Esophagus squamous epithelium (tissue), 4 donors: Measurements from ENCODE around the gene PLA2G4F.

Source experiments
- CTCF ChIP-seq, 6 experiments: fragments of 450-650 bp in 4 of 6; fragments of 200-600 bp in 2 of 6; sonication (generic) in 2 of 6; IDR thresholded peaks; one replicate each; pipeline ENCODE4 v1.5.1; 2016 to 2019; ENCODE audit warnings: antibody characterized with exemption in 6 of 6, mild to moderate bottlenecking in 4 of 6, moderate library complexity in 4 of 6
- POLR2A ChIP-seq, 4 donors: fragments of 450-650 bp; IDR thresholded peaks; one replicate each; pipeline ENCODE4 v1.6.1; 2017; ENCODE audit warnings: antibody characterized with exemption in 4 of 4, mild to moderate bottlenecking in 4 of 4, moderate library complexity in 3 of 4

GRCh38 chr15:42121021-42121420 is 35.4 kb downstream of the PLA2G4F start:
- TF ChIP-seq CTCF (IDR thresholded peaks at IDR 0.05), result no peak
- TF ChIP-seq POLR2A (IDR thresholded peaks at IDR 0.05), result no peak
